Endothelial cell of umbilical vein (primary cell): ENCODE measurements around the gene CAMTA1. TPM values are rescaled to one million over a fixed set of nuclear protein-coding genes. Genes with fewer than 3 reads are reported as not detected.

ENCODE experiments used
- BruUV-seq: library from RNA; stranded (reverse); fragments of 400-500 nt; replicated peaks from 2 replicates; lab custom pipeline; 2021; lab: Mats Ljungman, UMichigan
- CTCF ChIA-PET: fragments of 300-600, 350-600 bp; sonication (Branson Sonifier 250); formaldehyde crosslinking; loops from one replicate; lab custom pipeline; 2021; ENCODE audit warnings: antibody characterized with exemption, inconsistent platforms; lab: Charles Lee
- POLR2A ChIA-PET: fragments of 300-600, 350-600 bp; sonication (Branson Sonifier 250); formaldehyde crosslinking; loops from one replicate; lab custom pipeline; 2021; ENCODE audit warnings: antibody characterized with exemption, inconsistent platforms; lab: Charles Lee
- DNase-seq: peaks from one replicate; pipeline ENCODE4 v3.0.0-alpha.2; 2011; ENCODE audit warnings: low read depth, low spot score
- FAIRE-seq: peaks from 2 replicates; lab custom pipeline; 2011; peaks lifted over from hg19 to GRCh38; lab: Jason Lieb, UNC
- H2AFZ ChIP-seq: 2 replicates; pipeline ENCODE4 v1.6.0; 2012; ENCODE audit warnings: low read depth, low read length, control low read depth, inconsistent platforms
- H3K27ac ChIP-seq: 2 replicates; pipeline ENCODE4 v1.5.1; 2011; ENCODE audit warnings: low read depth, mild to moderate bottlenecking, control low read depth, low read length, moderate library complexity; ENCODE audit not compliant: insufficient read depth
- H3K27me3 ChIP-seq, 2 experiments: 2 replicates each; pipeline versions ENCODE4 v1.6.0 to v1.6.1; 2011; ENCODE audit warnings: low read length in 2 of 2, mixed read lengths in 1 of 2; ENCODE audit not compliant: control insufficient read depth in 2 of 2, insufficient read depth in 2 of 2
- H3K36me3 ChIP-seq, 2 experiments: 2 replicates in 1 of 2; 3 replicates in 1 of 2; pipeline ENCODE4 v1.5.1; 2011; ENCODE audit warnings: low read length in 2 of 2, mild to moderate bottlenecking in 1 of 2, moderate library complexity in 1 of 2; ENCODE audit not compliant: control insufficient read depth in 2 of 2, insufficient read depth in 2 of 2; ENCODE audit errors: extremely low read depth in 1 of 2
- H3K4me1 ChIP-seq: 3 replicates; pipeline ENCODE4 v1.5.1; 2011; ENCODE audit warnings: mild to moderate bottlenecking, low read length; ENCODE audit not compliant: control insufficient read depth, insufficient read depth; ENCODE audit errors: extremely low read depth
- H3K4me2 ChIP-seq: 2 replicates; pipeline ENCODE4 v1.6.1; 2011; ENCODE audit warnings: low read length, control low read depth, mixed read lengths; ENCODE audit not compliant: insufficient read depth
- H3K4me3 ChIP-seq, 3 experiments: fragments of 200-600 bp in 1 of 3; sonication (generic), shearing (Covaris generic) in 1 of 3; replicated peaks in 1 of 3; 2 replicates each; pipeline ENCODE4 v1.5.1; 2011 to 2016; ENCODE audit warnings: control low read depth in 3 of 3, low read length in 3 of 3, mild to moderate bottlenecking in 2 of 3, inconsistent platforms in 1 of 3, low read depth in 1 of 3, moderate library complexity in 1 of 3; ENCODE audit not compliant: insufficient read depth in 1 of 3
- H3K79me2 ChIP-seq: 2 replicates; pipeline ENCODE4 v1.6.0; 2012; ENCODE audit warnings: low read length, inconsistent platforms; ENCODE audit not compliant: control insufficient read depth, insufficient read depth
- H3K9ac ChIP-seq: replicated peaks from 2 replicates; pipeline ENCODE3; 2011; ENCODE audit warnings: low read length, control low read depth; ENCODE audit not compliant: insufficient read depth; ENCODE audit errors: extremely low read depth
- H3K9me1 ChIP-seq: replicated peaks from 3 replicates; pipeline ENCODE4 v1.6.0; 2011; ENCODE audit warnings: mild to moderate bottlenecking, low read length; ENCODE audit not compliant: control insufficient read depth, insufficient read depth; ENCODE audit errors: extremely low read depth
- H3K9me3 ChIP-seq: replicated peaks from 2 replicates; pipeline ENCODE4 v1.5.1; 2012; ENCODE audit warnings: low read length, inconsistent platforms; ENCODE audit not compliant: control insufficient read depth, insufficient read depth
- H4K20me1 ChIP-seq: replicated peaks from 2 replicates; pipeline ENCODE3; 2011; ENCODE audit warnings: mild to moderate bottlenecking, low read length; ENCODE audit not compliant: control insufficient read depth, insufficient read depth; ENCODE audit errors: extremely low read depth
- CTCF ChIP-seq, 2 donors: IDR thresholded peaks; 1 replicate in 1 of 2; 2 replicates in 1 of 2; pipeline ENCODE4 v1.5.1; 2011; ENCODE audit warnings: low read length in 2 of 2, mild to moderate bottlenecking in 2 of 2, moderate library complexity in 2 of 2, control low read depth in 1 of 2, inconsistent platforms in 1 of 2, low read depth in 1 of 2; ENCODE audit not compliant: insufficient read depth in 1 of 2; ENCODE audit errors: extremely low read depth in 1 of 2
- EZH2 ChIP-seq: IDR thresholded peaks from 2 replicates; pipeline ENCODE4 v1.6.1; 2012; ENCODE audit warnings: borderline replicate concordance, low read depth, mild to moderate bottlenecking, moderate library complexity, low read length, inconsistent platforms; ENCODE audit not compliant: severe bottlenecking
- FOS ChIP-seq: IDR thresholded peaks from 2 replicates; pipeline ENCODE4 v1.6.1; 2011; ENCODE audit warnings: mild to moderate bottlenecking, low read length, moderate library complexity, borderline replicate concordance; ENCODE audit not compliant: insufficient read depth
- GATA2 ChIP-seq: IDR thresholded peaks from 2 replicates; pipeline ENCODE4 v1.7.0; 2011; ENCODE audit warnings: low read depth, mild to moderate bottlenecking, moderate library complexity, mixed read lengths, low read length; ENCODE audit not compliant: insufficient read length, insufficient read depth
- JUN ChIP-seq: IDR thresholded peaks from 2 replicates; pipeline ENCODE4 v1.6.1; 2011; ENCODE audit warnings: borderline replicate concordance, low read depth; ENCODE audit not compliant: insufficient read length, insufficient read depth
- MYC ChIP-seq: IDR thresholded peaks from one replicate; pipeline ENCODE4 v1.6.1; 2011; ENCODE audit warnings: mild to moderate bottlenecking, low read depth, low read length
- POLR2A ChIP-seq: IDR thresholded peaks from 2 replicates; pipeline ENCODE4 v1.6.1; 2012; ENCODE audit warnings: low read depth, mild to moderate bottlenecking, control low read depth, low read length
- POLR2AphosphoS5 ChIP-seq: IDR thresholded peaks from 2 replicates; pipeline ENCODE4 v1.6.1; 2012; ENCODE audit warnings: low read depth, mild to moderate bottlenecking, control low read depth, low read length, moderate library complexity; ENCODE audit not compliant: insufficient read depth
- dilution Hi-C: fragments of 300-500 bp; cut with MboI; formaldehyde crosslinking; loops from one replicate; pipeline ENCODE4 v1.15.0; 2019; ENCODE audit warnings: low sequenced_read_pairs; ENCODE audit not compliant: extremely low pct_ligation_motif_present
- intact Hi-C: fragments of 100-400 bp; cut with micrococcal nuclease; formaldehyde crosslinking; loops from one replicate; pipeline ENCODE4 v1.10.0; 2022
- polyA plus RNA-seq, 4 experiments: library from polyadenylated mRNA; depleted of rRNA in 3 of 4; stranded (reverse) in 3 of 4; unstranded in 1 of 4; fragments of >200 nt; gene quantifications; 2 replicates each; pipeline versions ENCODE4 v1.2.1 to v1.2.3, GENCODE V29; 2011 to 2012; ENCODE audit warnings: missing spikeins in 1 of 4
- total RNA-seq: library from RNA; stranded (reverse); gene quantifications from 2 replicates; pipeline ENCODE4 v1.2.3, GENCODE V29; 2021
- TF ChIP-seq, protein P1 (sequence below): IDR thresholded peaks from 2 replicates; pipeline ENCODE4 v1.6.1; 2011; ENCODE audit not compliant: insufficient read depth, insufficient read length

CAMTA1 gene
- total and polyA plus RNA-seq, 2 donors (not counting 3 experiments of a cell fraction or from before 2014, with no cell fraction given): 50.8 to 92.7 TPM

DNA sequence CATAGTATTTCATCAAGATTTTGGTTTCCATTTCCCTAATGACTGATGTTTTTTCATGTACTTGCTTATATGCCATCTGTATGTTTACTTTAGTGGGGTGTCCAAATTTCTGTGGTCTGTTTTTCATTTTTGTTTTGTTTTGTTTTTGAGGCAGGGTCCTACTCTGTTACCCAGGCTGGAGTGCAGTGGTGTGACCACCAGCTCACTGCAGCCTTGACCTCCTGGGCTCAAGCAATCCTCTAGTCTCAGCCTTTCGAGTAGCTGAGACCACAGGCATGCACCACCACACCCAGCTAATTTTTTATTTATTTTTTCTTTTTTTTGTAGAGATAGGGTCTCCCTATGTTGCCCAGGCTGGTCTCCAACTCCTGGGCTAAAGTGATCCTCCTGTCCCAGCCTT is 607.9 kb downstream of the CAMTA1 start:
- Histone ChIP-seq H3K27me3 (no peaks in the 10 kb centered on the region), H3K9me1 (no peaks in the 10 kb centered on the region), H3K9me3 (peaks cover 2% of the 10 kb centered on the region), H3K4me1 (peaks cover 14% of the 10 kb centered on the region), H3K79me2 (no peaks in the 10 kb centered on the region), H2AFZ (no peak overlapping the region), H3K27ac (no peak overlapping the region), H3K9ac (no peak overlapping the region), H3K36me3 (no peaks in the 10 kb centered on the region), H4K20me1 (no peaks in the 10 kb centered on the region), H3K4me3 (no peak overlapping the region), H3K4me2 (no peak overlapping the region)
- POLR2A ChIA-PET: no interaction called here
- no TSS peak for BruUV-seq
- FAIRE-seq: no peak
- dilution Hi-C loops: no loop called here
- DNase-seq: no peak
- intact Hi-C loops: loop anchor here (1.0 kb wide), 1 partner anchor 8 kb away; no protein-coding TSS in a partner anchor
- TF ChIP-seq, protein P1, sequence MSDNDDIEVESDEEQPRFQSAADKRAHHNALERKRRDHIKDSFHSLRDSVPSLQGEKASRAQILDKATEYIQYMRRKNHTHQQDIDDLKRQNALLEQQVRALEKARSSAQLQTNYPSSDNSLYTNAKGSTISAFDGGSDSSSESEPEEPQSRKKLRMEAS: no peak
- TF ChIP-seq MYC: no peak
- TF ChIP-seq CTCF (IDR thresholded peaks at IDR 0.05; ENCODE audit: extremely low read depth in 1 of 2, insufficient read depth in 1 of 2, low read depth in 1 of 2, low read length in 2 of 2): no peak
- no peak for TF ChIP-seq POLR2A
- TF ChIP-seq POLR2AphosphoS5: no peak
- no peak for TF ChIP-seq FOS
- TF ChIP-seq EZH2: no peak
- no peak for TF ChIP-seq JUN
- TF ChIP-seq GATA2: no peak
- CTCF ChIA-PET: interaction anchor here (0.7 kb wide), 1 partner anchor 165 kb away, joined by 3 read pairs; no protein-coding TSS in a partner anchor
